Stimulated activated naive CD8-positive, alpha-beta T cell treated with anti-CD3 and anti-CD28 coated beads, Interleukin-15, Interleukin-2, amounts not matched to agents 100 U/mL and 50 U/mL, for 24 hours (primary cell): ENCODE results near the gene HS3ST4.

Experiments
- ATAC-seq: fragments of 150-1000 bp; cut with Tn5 transposase; one replicate; pipeline ENCODE4 v1.10.0; 2021
- DNase-seq: peaks from one replicate; pipeline ENCODE4 v3.0.0; 2021

Gene HS3ST4

GRCh38 chr16:26108836-26109505 lies 417.2 kb downstream of the HS3ST4 start:
- no peak for DNase-seq
- no peak for ATAC-seq

- DNase-seq = no peak
- no peak for ATAC-seq
Measured at GRCh38 chr16:26111900-26112299, 420.1 kb downstream of the HS3ST4 start.

GRCh38 chr16:26118575-26118974 lies 426.8 kb downstream of the HS3ST4 start:
- DNase-seq (no peak), ATAC-seq (no peak)

GRCh38 chr16:26120729-26121128 lies 429.0 kb downstream of the HS3ST4 start:
- ATAC-seq (no peak), DNase-seq (no peak)

GRCh38 chr16:26128296-26128695 lies 436.5 kb downstream of the HS3ST4 start:
- no peak for DNase-seq
- ATAC-seq = no peak

GRCh38 chr16:26129997-26130396 lies 438.2 kb downstream of the HS3ST4 start:
- DNase-seq (no peak), ATAC-seq (no peak)

GRCh38 chr16:26133416-26134093 lies 441.8 kb downstream of the HS3ST4 start:
- DNase-seq = no peak
- ATAC-seq = no peak

- DNase-seq (no peak), ATAC-seq (no peak)
Measured at GRCh38 chr16:26134588-26134987, 442.8 kb downstream of the HS3ST4 start.

GRCh38 chr16:26137956-26138355 lies 446.2 kb downstream of the HS3ST4 start:
- DNase-seq = no peak
- ATAC-seq = no peak

GRCh38 chr16:26139091-26139490 lies 447.3 kb downstream of the HS3ST4 start:
- DNase-seq = no peak
- ATAC-seq = no peak

GRCh38 chr16:26139884-26140283 lies 448.1 kb downstream of the HS3ST4 start:
- DNase-seq (no peak), ATAC-seq (no peak)

- DNase-seq (no peak), ATAC-seq (no peak)
Measured at GRCh38 chr16:26149364-26150190, 457.8 kb downstream of the HS3ST4 start.

GRCh38 chr16:26155221-26155620 lies 463.5 kb downstream of the HS3ST4 start:
- no peak for DNase-seq
- ATAC-seq = no peak

- no peak for ATAC-seq
- DNase-seq = no peak
Measured at GRCh38 chr16:26157319-26157718, 465.6 kb downstream of the HS3ST4 start.

GRCh38 chr16:26158142-26158759 lies 466.5 kb downstream of the HS3ST4 start:
- ATAC-seq = no peak
- no peak for DNase-seq

GRCh38 chr16:26161461-26162180 lies 469.9 kb downstream of the HS3ST4 start:
- ATAC-seq = no peak
- DNase-seq = no peak

- no peak for ATAC-seq
- no peak for DNase-seq
Measured at GRCh38 chr16:26169473-26169872, 477.7 kb downstream of the HS3ST4 start.

GRCh38 chr16:26175944-26176343 lies 484.2 kb downstream of the HS3ST4 start:
- DNase-seq = no peak
- no peak for ATAC-seq

GRCh38 chr16:26177438-26177837 lies 485.7 kb downstream of the HS3ST4 start:
- DNase-seq = no peak
- ATAC-seq = no peak

- ATAC-seq = no peak
- no peak for DNase-seq
Measured at GRCh38 chr16:26178298-26178697, 486.5 kb downstream of the HS3ST4 start.

GRCh38 chr16:26186091-26186615 lies 494.4 kb downstream of the HS3ST4 start:
- ATAC-seq (no peak), DNase-seq (no peak)
